ENCODE results near the gene RICTOR. TPM values are rescaled to one million over a fixed set of nuclear protein-coding genes. Genes with fewer than 3 reads are reported as not detected.
A peak's percentile ranks its signal among the peaks of the same experiment; 100 is the strongest.

RICTOR gene
- total RNA-seq, 1 experiment from 2014 or later, result 28.1 TPM

DNA sequence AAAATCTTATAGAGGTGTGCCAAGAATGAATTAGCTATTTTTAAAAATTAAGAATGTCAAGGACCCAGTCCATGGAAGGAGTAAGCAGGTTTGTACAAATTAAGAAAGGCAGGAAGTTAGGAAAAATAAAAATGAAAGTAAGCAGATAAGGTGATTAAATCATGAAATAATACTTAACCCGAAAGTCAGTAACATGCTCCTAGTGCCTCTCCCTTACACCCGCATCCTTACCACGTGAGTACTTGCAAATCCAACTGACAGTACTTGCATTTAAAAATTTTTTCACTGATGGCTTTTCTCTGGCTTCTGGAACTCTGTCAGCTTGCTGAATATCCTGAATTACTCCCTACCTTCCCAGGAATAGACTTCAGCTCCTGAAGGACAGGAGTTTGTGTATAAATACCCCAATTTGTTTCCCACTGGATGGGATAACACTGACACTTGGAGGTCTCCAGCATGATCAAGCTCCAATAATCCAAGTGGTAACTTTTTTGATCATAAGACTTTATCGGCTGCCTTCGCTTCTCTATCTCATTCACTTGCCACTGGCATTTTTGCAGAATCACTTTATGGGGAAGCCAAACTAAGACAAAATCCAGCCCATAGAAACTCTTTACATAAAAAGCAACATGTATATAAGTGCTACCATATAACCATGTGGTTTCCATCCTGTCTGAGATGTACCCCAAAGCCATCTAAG, 41.6 kb upstream of the RICTOR start:
- H3F3A ChIP-seq (ENCODE audit: low read length, unreplicated experiment), result no peaks in the 10 kb centered on the region
- POLR2A ChIA-PET (ENCODE audit: unreplicated experiment), result interaction anchor here (0.5 kb wide), 1 partner anchor 114 kb away, joined by 10 read pairs; no protein-coding TSS in a partner anchor
- no peaks in the 10 kb centered on the region for H3K9me2 ChIP-seq (replicated peaks; ENCODE audit: low read length)
- ATAC-seq (no peak), DNase-seq (no peak)
- H3K9ac ChIP-seq (ENCODE audit: low read length), result no peak overlapping the region
- no peaks in the 10 kb centered on the region for H3K9me3 ChIP-seq (ENCODE audit: low read length)
- TF ChIP-seq EZH2 (IDR thresholded peaks at IDR 0.05; ENCODE audit: low read length, unreplicated experiment) (no peak), EZH2phosphoT487 (IDR thresholded peaks at IDR 0.05; ENCODE audit: borderline replicate concordance, low read length) (no peak)
- TF ChIP-seq, protein P1, sequence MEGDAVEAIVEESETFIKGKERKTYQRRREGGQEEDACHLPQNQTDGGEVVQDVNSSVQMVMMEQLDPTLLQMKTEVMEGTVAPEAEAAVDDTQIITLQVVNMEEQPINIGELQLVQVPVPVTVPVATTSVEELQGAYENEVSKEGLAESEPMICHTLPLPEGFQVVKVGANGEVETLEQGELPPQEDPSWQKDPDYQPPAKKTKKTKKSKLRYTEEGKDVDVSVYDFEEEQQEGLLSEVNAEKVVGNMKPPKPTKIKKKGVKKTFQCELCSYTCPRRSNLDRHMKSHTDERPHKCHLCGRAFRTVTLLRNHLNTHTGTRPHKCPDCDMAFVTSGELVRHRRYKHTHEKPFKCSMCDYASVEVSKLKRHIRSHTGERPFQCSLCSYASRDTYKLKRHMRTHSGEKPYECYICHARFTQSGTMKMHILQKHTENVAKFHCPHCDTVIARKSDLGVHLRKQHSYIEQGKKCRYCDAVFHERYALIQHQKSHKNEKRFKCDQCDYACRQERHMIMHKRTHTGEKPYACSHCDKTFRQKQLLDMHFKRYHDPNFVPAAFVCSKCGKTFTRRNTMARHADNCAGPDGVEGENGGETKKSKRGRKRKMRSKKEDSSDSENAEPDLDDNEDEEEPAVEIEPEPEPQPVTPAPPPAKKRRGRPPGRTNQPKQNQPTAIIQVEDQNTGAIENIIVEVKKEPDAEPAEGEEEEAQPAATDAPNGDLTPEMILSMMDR (conservative IDR thresholded peaks at IDR 0.05; ENCODE audit: low read depth, low read length), result no peak
- CTCF ChIA-PET, result no interaction called here
- no peaks in the 10 kb centered on the region for H4K20me1 ChIP-seq (ENCODE audit: low read length)
- no peaks in the 10 kb centered on the region for H3K27me3 ChIP-seq (ENCODE audit: low read length)
- intact Hi-C loops (cut with micrococcal nuclease), result no loop called here
- peak overlapping the region; percentile 82; the same call in 1 of the 2 replicates for H3K27ac ChIP-seq (ENCODE audit: low read length)
- no TSS peak for BruUV-seq (replicated peaks)
- no peak overlapping the region for H3K4me3 ChIP-seq (ENCODE audit: low read length)
- H3K79me2 ChIP-seq (ENCODE audit: low read length), result no peaks in the 10 kb centered on the region
- H3K36me3 ChIP-seq (ENCODE audit: low read depth, low read length), result no peaks in the 10 kb centered on the region
- peak overlapping the region; percentile 22; the same call in 1 of the 2 replicates for H2AFZ ChIP-seq (ENCODE audit: low read length)
- H3K4me1 ChIP-seq (ENCODE audit: insufficient read depth, low read length), result peaks cover 62% of the 10 kb centered on the region
- H3K4me2 ChIP-seq (ENCODE audit: low read length), result no peak overlapping the region

- intact Hi-C loops (cut with micrococcal nuclease), result no loop called here
These were observed 40.0 kb upstream of the RICTOR start for GRCh38 chr5:39114155-39114554.

More at GRCh38 chr5:39114155-39114554, 40.0 kb upstream of the RICTOR start:
- Histone ChIP-seq H4K20me1 (ENCODE audit: low read length) (no peaks in the 10 kb centered on the region), H3K9ac (ENCODE audit: low read length) (no peak overlapping the region), H3K9me2 (replicated peaks; ENCODE audit: low read length) (no peaks in the 10 kb centered on the region), H3K36me3 (ENCODE audit: low read depth, low read length) (no peaks in the 10 kb centered on the region), H3K27ac (ENCODE audit: low read length) (no peak overlapping the region), H3K4me2 (ENCODE audit: low read length) (no peak overlapping the region), H3K4me1 (ENCODE audit: insufficient read depth, low read length) (peaks cover 47% of the 10 kb centered on the region), H3K79me2 (ENCODE audit: low read length) (no peaks in the 10 kb centered on the region), H3F3A (ENCODE audit: low read length, unreplicated experiment) (no peaks in the 10 kb centered on the region), H3K4me3 (ENCODE audit: low read length) (no peak overlapping the region), H3K9me3 (ENCODE audit: low read length) (no peaks in the 10 kb centered on the region), H3K27me3 (ENCODE audit: low read length) (no peaks in the 10 kb centered on the region), H2AFZ (ENCODE audit: low read length) (no peak overlapping the region)
- no peak for DNase-seq
- ChIA-PET CTCF (interaction anchor here (0.5 kb wide), 1 partner anchor 34 kb away, joined by 3 read pairs; no protein-coding TSS in a partner anchor), POLR2A (ENCODE audit: unreplicated experiment) (no interaction called here)
- no peak for ATAC-seq
- BruUV-seq (replicated peaks), result no TSS peak
- TF ChIP-seq EZH2 (IDR thresholded peaks at IDR 0.05; ENCODE audit: low read length, unreplicated experiment) (no peak), EZH2phosphoT487 (IDR thresholded peaks at IDR 0.05; ENCODE audit: borderline replicate concordance, low read length) (no peak)
- TF ChIP-seq, protein P1 (conservative IDR thresholded peaks at IDR 0.05; ENCODE audit: low read depth, low read length), result no peak

Measured in PC-3 (cell line).